Fibroblast of lung (primary cell): Measurements from ENCODE around the gene INVS. TPM values are rescaled to one million over a fixed set of nuclear protein-coding genes. Genes with fewer than 3 reads are reported as not detected.

Experiments
- DNase-seq, 2 donors: peaks; one replicate each; pipeline versions ENCODE4 v3.0.0 to v3.0.0-alpha.2; 2010; ENCODE audit warnings: low read depth in 2 of 2
- H2AFZ ChIP-seq: 2 replicates; pipeline ENCODE4 v1.5.1; 2012; ENCODE audit warnings: low read length, control low read depth, inconsistent platforms
- H3K27ac ChIP-seq: 2 replicates; pipeline ENCODE4 v1.5.1; 2011; ENCODE audit warnings: low read length, control low read depth; ENCODE audit not compliant: insufficient read depth
- H3K27me3 ChIP-seq: 2 replicates; pipeline ENCODE4 v1.5.1; 2011; ENCODE audit warnings: mild to moderate bottlenecking, low read length; ENCODE audit not compliant: control insufficient read depth, insufficient read depth
- H3K36me3 ChIP-seq: 2 replicates; pipeline ENCODE4 v1.5.1; 2011; ENCODE audit warnings: low read length; ENCODE audit not compliant: control insufficient read depth, insufficient read depth
- H3K4me1 ChIP-seq: 2 replicates; pipeline ENCODE4 v1.5.1; 2011; ENCODE audit warnings: low read length; ENCODE audit not compliant: control insufficient read depth, insufficient read depth; ENCODE audit errors: extremely low read depth
- H3K4me2 ChIP-seq: 2 replicates; pipeline ENCODE4 v1.5.1; 2011; ENCODE audit warnings: low read length, control low read depth; ENCODE audit not compliant: insufficient read depth; ENCODE audit errors: extremely low read depth
- H3K4me3 ChIP-seq, 4 experiments: fragments of 200-600 bp in 1 of 4; sonication (generic) in 1 of 4; replicated peaks in 1 of 4; 2 replicates each; pipeline ENCODE4 v1.5.1; 2011 to 2016; ENCODE audit warnings: low read length in 4 of 4, low read depth in 3 of 4, mild to moderate bottlenecking in 3 of 4, control low read depth in 2 of 4, inconsistent platforms in 1 of 4, mixed read lengths in 1 of 4; ENCODE audit not compliant: insufficient read depth in 1 of 4; ENCODE audit errors: control extremely low read depth in 1 of 4
- H3K79me2 ChIP-seq: 2 replicates; pipeline ENCODE4 v1.5.1; 2012; ENCODE audit warnings: mild to moderate bottlenecking, low read length, inconsistent platforms; ENCODE audit not compliant: control insufficient read depth, insufficient read depth
- H3K9ac ChIP-seq: 2 replicates; pipeline ENCODE4 v1.5.1; 2011; ENCODE audit warnings: mild to moderate bottlenecking, low read length, control low read depth; ENCODE audit not compliant: insufficient read depth
- H3K9me3 ChIP-seq: 2 replicates; pipeline ENCODE4 v1.5.1; 2012; ENCODE audit warnings: low read depth, low read length; ENCODE audit not compliant: control insufficient read depth, insufficient read depth
- H4K20me1 ChIP-seq: 2 replicates; pipeline ENCODE4 v1.5.1; 2011; ENCODE audit warnings: low read length; ENCODE audit not compliant: control insufficient read depth, insufficient read depth; ENCODE audit errors: extremely low read depth
- CTCF ChIP-seq, 2 donors: IDR thresholded peaks in 1 of 2; conservative IDR thresholded peaks in 1 of 2; 1 replicate in 1 of 2; 2 replicates in 1 of 2; pipeline ENCODE4 v1.5.1; 2011 to 2012; ENCODE audit warnings: low read length in 2 of 2, control low read depth in 1 of 2, inconsistent platforms in 1 of 2, low read depth in 1 of 2, mild to moderate bottlenecking in 1 of 2
- EZH2 ChIP-seq: IDR thresholded peaks from 2 replicates; pipeline ENCODE4 v1.5.1; 2012; ENCODE audit warnings: low read length, control low read depth, mild to moderate bottlenecking; ENCODE audit errors: missing control alignments
- polyA plus RNA-seq, 2 donors: library from polyadenylated mRNA; depleted of rRNA in 1 of 2; stranded (reverse) in 1 of 2; unstranded in 1 of 2; fragments of >200 nt; gene quantifications; 2 replicates each; pipeline ENCODE4 v1.2.1, GENCODE V29; 2011 to 2012; ENCODE audit warnings: missing spikeins in 1 of 2
- total RNA-seq: library from RNA; depleted of rRNA; stranded (reverse); fragments of >200 nt; gene quantifications from 2 replicates; pipeline ENCODE4 v1.2.1, GENCODE V29; 2014

INVS gene
- total and polyA plus RNA-seq, 2 donors (not counting 1 experiment from before 2014, with no cell fraction given) = 13.1 to 45.4 TPM

GRCh38 chr9:100287186-100287585, 188.1 kb downstream of the INVS start:
- Histone ChIP-seq H3K4me2 (no peak overlapping the region), H4K20me1 (no peaks in the 10 kb centered on the region), H3K79me2 (no peaks in the 10 kb centered on the region), H3K4me1 (no peaks in the 10 kb centered on the region), H3K9me3 (no peaks in the 10 kb centered on the region), H3K27me3 (no peaks in the 10 kb centered on the region), H3K9ac (no peak overlapping the region), H3K36me3 (peaks cover 2% of the 10 kb centered on the region), H3K4me3 (no peak overlapping the region), H2AFZ (no peak overlapping the region), H3K27ac (no peak overlapping the region)
- DNase-seq = peak in 1 of 2 donors; percentile 14
- TF ChIP-seq CTCF (conservative IDR thresholded peaks at IDR 0.05 in 1 of 2, IDR thresholded peaks at IDR 0.05 in 1 of 2; ENCODE audit: low read depth in 1 of 2, low read length in 2 of 2) (no peak), EZH2 (no peak)

DNA sequence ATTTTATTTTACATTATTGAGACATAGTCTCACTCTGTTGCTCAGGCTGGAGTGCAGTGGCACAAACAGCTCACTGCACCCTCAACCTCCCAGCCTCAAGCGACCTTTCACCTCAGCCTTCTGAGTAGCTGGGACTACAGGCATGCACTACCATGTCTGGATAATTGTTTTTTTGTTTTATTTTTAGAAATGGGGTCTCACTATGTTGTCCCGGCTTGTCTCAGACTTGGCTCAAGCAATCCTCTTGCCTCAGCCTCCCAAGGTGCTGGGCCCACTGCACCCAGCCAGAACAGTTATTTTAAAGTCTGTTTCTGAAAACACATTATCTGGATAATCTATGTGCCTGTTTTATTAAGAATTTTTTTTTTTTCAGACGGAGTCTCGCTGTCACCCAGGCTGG, 191.7 kb downstream of the INVS start:
- TF ChIP-seq EZH2 (no peak), CTCF (conservative IDR thresholded peaks at IDR 0.05 in 1 of 2, IDR thresholded peaks at IDR 0.05 in 1 of 2; ENCODE audit: low read depth in 1 of 2, low read length in 2 of 2) (no peak)
- Histone ChIP-seq H3K27ac (no peak overlapping the region), H3K79me2 (no peaks in the 10 kb centered on the region), H3K4me1 (no peaks in the 10 kb centered on the region), H4K20me1 (no peaks in the 10 kb centered on the region), H3K4me2 (no peak overlapping the region), H2AFZ (no peak overlapping the region), H3K9ac (no peak overlapping the region), H3K4me3 (no peak overlapping the region), H3K9me3 (no peaks in the 10 kb centered on the region), H3K36me3 (peaks cover 4% of the 10 kb centered on the region), H3K27me3 (no peaks in the 10 kb centered on the region)
- DNase-seq = no peak

DNA sequence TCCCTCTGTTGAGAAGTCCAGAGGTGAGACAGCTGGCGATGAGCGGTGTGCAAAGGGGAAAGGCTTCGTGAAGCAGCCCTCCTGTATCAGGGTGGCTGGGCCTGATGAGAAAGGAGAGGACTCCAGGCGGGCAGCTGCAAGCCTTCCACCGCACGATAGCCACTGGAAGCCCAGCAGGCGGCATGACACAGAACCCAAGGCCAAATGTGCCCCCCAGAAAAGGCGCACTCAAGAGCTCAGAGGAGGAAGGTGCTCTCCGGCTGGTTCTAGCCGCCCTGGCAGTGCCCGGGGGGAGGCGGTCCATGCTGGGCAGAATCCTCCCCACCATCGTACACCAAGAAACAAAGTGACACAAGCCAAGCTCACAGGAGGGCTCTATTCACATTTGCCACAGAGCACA, 193.4 kb downstream of the INVS start:
- H3K9ac ChIP-seq = no peak overlapping the region
- no peak overlapping the region for H2AFZ ChIP-seq
- H3K36me3 ChIP-seq = peaks cover 4% of the 10 kb centered on the region
- H3K4me1 ChIP-seq = no peaks in the 10 kb centered on the region
- no peak overlapping the region for H3K4me3 ChIP-seq
- TF ChIP-seq EZH2 = no peak
- TF ChIP-seq CTCF (conservative IDR thresholded peaks at IDR 0.05 in 1 of 2, IDR thresholded peaks at IDR 0.05 in 1 of 2; ENCODE audit: low read depth in 1 of 2, low read length in 2 of 2) = no peak
- H3K27ac ChIP-seq = no peak overlapping the region
- DNase-seq = no peak
- H3K27me3 ChIP-seq = no peaks in the 10 kb centered on the region
- no peaks in the 10 kb centered on the region for H4K20me1 ChIP-seq
- no peak overlapping the region for H3K4me2 ChIP-seq
- H3K9me3 ChIP-seq = no peaks in the 10 kb centered on the region
- no peaks in the 10 kb centered on the region for H3K79me2 ChIP-seq
